Activated CD8-positive, alpha-beta T cell treated with anti-CD3 and anti-CD28 coated beads for 36 hours (primary cell): ENCODE results near the gene LRRN1. TPM values are rescaled to one million over a fixed set of nuclear protein-coding genes. Genes with fewer than 3 reads are reported as not detected.

Experiments
- ATAC-seq: fragments of 200-7000 bp; cut with Tn5 transposase; one replicate; pipeline ENCODE4 v1.10.0; 2021; ENCODE audit warnings: mild to moderate bottlenecking, moderate library complexity
- CTCF ChIA-PET: fragments of 350-600 bp; sonication (Branson Sonifier 250); formaldehyde crosslinking; loops from one replicate; lab custom pipeline; 2021; ENCODE audit warnings: antibody characterized with exemption; lab: Charles Lee
- POLR2A ChIA-PET: fragments of 350-600 bp; sonication (Branson Sonifier 250); formaldehyde crosslinking; loops from one replicate; lab custom pipeline; 2021; ENCODE audit warnings: antibody characterized with exemption; lab: Charles Lee
- DNase-seq: peaks from one replicate; pipeline ENCODE4 v3.0.0-alpha.2; 2020
- H3K27ac Mint-ChIP-seq: one replicate; pipeline ENCODE4 v1.8.0; 2021; ENCODE audit warnings: mild to moderate bottlenecking, mixed read lengths
- H3K27me3 Mint-ChIP-seq: one replicate; pipeline ENCODE4 v1.8.0; 2021; ENCODE audit warnings: mixed read lengths
- H3K36me3 Mint-ChIP-seq: one replicate; pipeline ENCODE4 v1.8.0; 2021; ENCODE audit warnings: low read depth, mixed read lengths
- H3K4me1 Mint-ChIP-seq: one replicate; pipeline ENCODE4 v1.8.0; 2021; ENCODE audit warnings: low read depth, mixed read lengths
- H3K4me3 Mint-ChIP-seq: one replicate; pipeline ENCODE4 v1.8.0; 2021; ENCODE audit warnings: mild to moderate bottlenecking, moderate library complexity, mixed read lengths
- H3K9me3 Mint-ChIP-seq: one replicate; pipeline ENCODE4 v1.8.0; 2021; ENCODE audit warnings: mixed read lengths
- intact Hi-C: fragments of 100-400 bp; cut with micrococcal nuclease; formaldehyde crosslinking; loops from one replicate; pipeline ENCODE4 v1.10.0; 2022
- total RNA-seq, 2 experiments: library from RNA; stranded (reverse); gene quantifications; one replicate each; pipeline ENCODE4 v1.2.3, GENCODE V29; 2021
- TF ChIP-seq, protein P1 (sequence below): fragments of 200-600 bp; IDR thresholded peaks from one replicate; pipeline ENCODE4 v1.8.0; 2022; ENCODE audit warnings: antibody characterized with exemption, mild to moderate bottlenecking

The LRRN1 gene
- total RNA-seq, 2 experiments from 2014 or later: 0.98 to 1.3 TPM

DNA sequence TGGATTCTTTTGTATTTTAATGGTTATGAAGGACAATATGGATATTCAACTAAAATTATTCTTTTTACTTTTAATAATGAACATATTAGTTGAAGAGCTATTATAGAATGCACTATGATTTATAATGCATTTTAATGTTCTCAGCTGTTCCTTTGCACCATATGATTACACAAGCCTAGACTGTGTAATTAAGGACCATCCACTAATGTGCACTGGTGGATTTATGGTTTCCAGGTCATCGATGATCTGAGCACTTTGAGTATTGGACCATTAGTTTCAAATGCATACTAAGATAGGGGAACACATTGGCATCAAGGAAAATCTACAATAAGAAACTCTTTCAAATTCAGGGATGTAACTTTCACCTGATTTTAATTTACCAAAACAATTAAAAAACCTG, 16.8 kb downstream of the LRRN1 start:
- Mint-ChIP-seq H3K36me3 (no peaks in the 10 kb centered on the region), H3K27ac (no peak overlapping the region), H3K4me3 (no peak overlapping the region), H3K4me1 (no peaks in the 10 kb centered on the region), H3K27me3 (no peaks in the 10 kb centered on the region), H3K9me3 (no peaks in the 10 kb centered on the region)
- intact Hi-C loops: no loop called here
- CTCF ChIA-PET: no interaction called here
- ATAC-seq (no peak), DNase-seq (no peak)
- POLR2A ChIA-PET: no interaction called here
- TF ChIP-seq, protein P1, sequence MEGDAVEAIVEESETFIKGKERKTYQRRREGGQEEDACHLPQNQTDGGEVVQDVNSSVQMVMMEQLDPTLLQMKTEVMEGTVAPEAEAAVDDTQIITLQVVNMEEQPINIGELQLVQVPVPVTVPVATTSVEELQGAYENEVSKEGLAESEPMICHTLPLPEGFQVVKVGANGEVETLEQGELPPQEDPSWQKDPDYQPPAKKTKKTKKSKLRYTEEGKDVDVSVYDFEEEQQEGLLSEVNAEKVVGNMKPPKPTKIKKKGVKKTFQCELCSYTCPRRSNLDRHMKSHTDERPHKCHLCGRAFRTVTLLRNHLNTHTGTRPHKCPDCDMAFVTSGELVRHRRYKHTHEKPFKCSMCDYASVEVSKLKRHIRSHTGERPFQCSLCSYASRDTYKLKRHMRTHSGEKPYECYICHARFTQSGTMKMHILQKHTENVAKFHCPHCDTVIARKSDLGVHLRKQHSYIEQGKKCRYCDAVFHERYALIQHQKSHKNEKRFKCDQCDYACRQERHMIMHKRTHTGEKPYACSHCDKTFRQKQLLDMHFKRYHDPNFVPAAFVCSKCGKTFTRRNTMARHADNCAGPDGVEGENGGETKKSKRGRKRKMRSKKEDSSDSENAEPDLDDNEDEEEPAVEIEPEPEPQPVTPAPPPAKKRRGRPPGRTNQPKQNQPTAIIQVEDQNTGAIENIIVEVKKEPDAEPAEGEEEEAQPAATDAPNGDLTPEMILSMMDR: no peak

GRCh38 chr3:3817865-3818264, 18.6 kb downstream of the LRRN1 start:
- intact Hi-C loops: no loop called here
- Mint-ChIP-seq H3K27ac (no peak overlapping the region), H3K4me1 (no peaks in the 10 kb centered on the region), H3K36me3 (no peaks in the 10 kb centered on the region), H3K9me3 (no peaks in the 10 kb centered on the region), H3K27me3 (no peaks in the 10 kb centered on the region), H3K4me3 (no peak overlapping the region)
- CTCF ChIA-PET: no interaction called here
- POLR2A ChIA-PET: no interaction called here
- TF ChIP-seq, protein P1: no peak
- DNase-seq: no peak
- ATAC-seq: no peak

DNA sequence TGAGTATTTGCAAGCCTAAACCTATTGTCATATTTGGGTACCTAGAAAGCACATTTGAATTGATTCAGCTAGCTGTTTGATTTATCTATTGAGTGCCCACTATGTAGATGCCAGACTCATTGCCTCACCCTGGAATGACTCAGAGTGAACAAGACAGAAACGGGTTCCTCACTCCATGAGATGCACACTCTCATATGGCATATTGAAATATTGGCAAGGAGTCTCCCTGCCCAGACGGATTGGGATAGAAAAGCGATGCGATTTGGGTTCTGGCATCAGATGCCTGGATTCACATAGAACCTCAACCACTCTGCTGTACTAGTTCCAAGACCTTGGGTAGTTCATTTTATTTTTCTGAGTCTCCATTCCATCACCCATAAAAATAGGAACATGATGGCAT, 22.5 kb downstream of the LRRN1 start:
- no peaks in the 10 kb centered on the region for H3K9me3 Mint-ChIP-seq
- intact Hi-C loops: no loop called here
- ChIA-PET POLR2A (no interaction called here), CTCF (no interaction called here)
- no peak for DNase-seq
- H3K4me3 Mint-ChIP-seq: no peak overlapping the region
- H3K27ac Mint-ChIP-seq: no peak overlapping the region
- no peak for ATAC-seq
- H3K27me3 Mint-ChIP-seq: no peaks in the 10 kb centered on the region
- no peaks in the 10 kb centered on the region for H3K36me3 Mint-ChIP-seq
- H3K4me1 Mint-ChIP-seq: no peaks in the 10 kb centered on the region
- TF ChIP-seq, protein P1: no peak

DNA sequence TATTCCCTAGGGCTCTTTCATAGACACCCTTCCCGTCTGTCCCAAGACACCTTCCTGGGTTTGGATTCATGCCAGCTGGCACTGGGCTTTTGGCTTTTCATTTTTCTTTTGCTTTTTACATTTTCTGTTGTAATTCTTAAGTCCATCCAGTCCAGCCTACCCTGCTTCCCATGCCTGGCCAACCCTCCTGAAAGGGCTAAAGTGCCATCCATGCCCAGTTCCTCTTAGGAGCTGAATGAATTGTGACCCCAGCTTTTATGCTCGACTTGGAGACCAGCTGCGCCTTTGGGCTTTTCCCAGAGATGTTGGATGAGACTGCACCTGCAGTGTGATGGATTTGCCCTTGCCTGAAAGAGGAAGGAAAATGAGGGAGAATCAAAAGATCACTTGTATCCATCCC, 25.8 kb downstream of the LRRN1 start:
- H3K4me1 Mint-ChIP-seq: no peaks in the 10 kb centered on the region
- CTCF ChIA-PET: no interaction called here

GRCh38 chr3:3826521-3826920, 27.3 kb downstream of the LRRN1 start:
- H3K4me3 Mint-ChIP-seq: no peak overlapping the region
- H3K9me3 Mint-ChIP-seq: no peaks in the 10 kb centered on the region
- no peaks in the 10 kb centered on the region for H3K4me1 Mint-ChIP-seq
- TF ChIP-seq, protein P1: no peak
- intact Hi-C loops: no loop called here
- POLR2A ChIA-PET: no interaction called here
- no peak for DNase-seq
- no peaks in the 10 kb centered on the region for H3K36me3 Mint-ChIP-seq
- no peak for ATAC-seq
- no peak overlapping the region for H3K27ac Mint-ChIP-seq
- H3K27me3 Mint-ChIP-seq: no peaks in the 10 kb centered on the region
- CTCF ChIA-PET: no interaction called here

More for the DNA sequence above, 25.8 kb downstream of the LRRN1 start:
- Mint-ChIP-seq H3K27me3 (no peaks in the 10 kb centered on the region), H3K4me3 (no peak overlapping the region), H3K36me3 (no peaks in the 10 kb centered on the region), H3K9me3 (no peaks in the 10 kb centered on the region), H3K27ac (no peak overlapping the region)
- TF ChIP-seq, protein P1: no peak
- no peak for ATAC-seq
- intact Hi-C loops: no loop called here
- POLR2A ChIA-PET: no interaction called here
- no peak for DNase-seq
